GM12892 (cell line): ENCODE results near the gene THY1.

Experiments
- POLR2A ChIP-seq: IDR thresholded peaks from 2 replicates; pipeline ENCODE4 v1.6.1; 2011; ENCODE audit warnings: low read depth, low read length, control low read depth
- TAF1 ChIP-seq: IDR thresholded peaks from 2 replicates; pipeline ENCODE4 v1.6.1; 2011; ENCODE audit warnings: low read depth, mild to moderate bottlenecking, control low read depth, low read length, borderline replicate concordance

GRCh38 chr11:119446434-119446833, 23.5 kb upstream of the THY1 start:
- no peak for TF ChIP-seq POLR2A
- TF ChIP-seq TAF1 = no peak
